Esophagus muscularis mucosa (tissue), 3 donors: Measurements from ENCODE around the gene LENG8.
"Not testable (repeated sequence)": the region's sequence is repeated elsewhere in the genome, so short reads cannot be mapped to it uniquely, and the experiment has no call there.

Experiments
- CTCF ChIP-seq, 3 experiments: fragments of 200-600 bp in 2 of 3; fragments of 450-650 bp in 1 of 3; sonication (generic) in 2 of 3; IDR thresholded peaks; one replicate each; pipeline ENCODE4 v1.5.1; 2017 to 2019; ENCODE audit warnings: antibody characterized with exemption in 3 of 3, mild to moderate bottlenecking in 2 of 3, moderate library complexity in 1 of 3
- EP300 ChIP-seq: sonication (generic); formaldehyde crosslinking; IDR thresholded peaks from one replicate; pipeline ENCODE4 v1.6.1; 2017; ENCODE audit warnings: antibody characterized with exemption

- TF ChIP-seq EP300; CTCF (IDR thresholded peaks at IDR 0.05): not testable (repeated sequence)
Observed at GRCh38 chr19:54495284-54495683, 46.3 kb downstream of the LENG8 start.
